HS-27A (cell line): ENCODE measurements around the gene ACVR2B.

Experiments
- DNase-seq: peaks from one replicate; pipeline ENCODE4 v3.0.0-alpha.2; 2012; ENCODE audit warnings: low read depth, missing footprints

The ACVR2B gene

DNA sequence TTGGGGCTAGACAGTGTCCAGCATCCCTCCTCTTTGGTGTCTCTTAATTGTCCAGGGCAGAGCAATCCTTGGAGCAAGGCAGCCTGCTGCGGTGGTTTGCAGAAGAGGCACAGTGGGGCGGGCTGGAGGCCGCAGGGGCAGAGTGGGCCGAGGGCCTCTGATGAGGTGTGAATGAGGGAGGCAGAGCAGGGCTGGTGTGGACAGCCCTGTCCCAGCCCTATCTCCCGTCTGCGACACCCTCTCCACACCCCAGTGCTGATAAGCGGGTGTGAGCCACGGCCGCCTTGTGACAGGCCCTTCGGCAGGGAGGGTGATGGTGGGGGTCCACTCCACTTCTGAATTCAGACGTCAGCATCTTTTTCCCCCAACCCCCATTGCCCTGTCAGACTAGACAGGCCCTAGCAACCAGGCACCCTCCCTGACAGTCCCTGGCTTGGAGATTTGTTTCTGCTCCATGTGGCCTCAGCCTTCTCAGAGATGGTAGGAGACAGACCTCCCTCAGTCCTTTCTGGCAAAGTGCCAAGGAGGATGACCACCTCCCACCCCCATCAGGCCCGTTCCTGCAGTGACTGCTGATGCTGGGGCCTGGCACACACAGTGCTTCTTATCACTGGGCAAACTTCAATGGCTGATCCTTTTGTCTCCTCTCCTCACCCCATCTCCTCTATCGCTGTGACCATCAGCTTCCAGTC lies 79.7 kb downstream of the ACVR2B start:
- DNase-seq: no peak

DNA sequence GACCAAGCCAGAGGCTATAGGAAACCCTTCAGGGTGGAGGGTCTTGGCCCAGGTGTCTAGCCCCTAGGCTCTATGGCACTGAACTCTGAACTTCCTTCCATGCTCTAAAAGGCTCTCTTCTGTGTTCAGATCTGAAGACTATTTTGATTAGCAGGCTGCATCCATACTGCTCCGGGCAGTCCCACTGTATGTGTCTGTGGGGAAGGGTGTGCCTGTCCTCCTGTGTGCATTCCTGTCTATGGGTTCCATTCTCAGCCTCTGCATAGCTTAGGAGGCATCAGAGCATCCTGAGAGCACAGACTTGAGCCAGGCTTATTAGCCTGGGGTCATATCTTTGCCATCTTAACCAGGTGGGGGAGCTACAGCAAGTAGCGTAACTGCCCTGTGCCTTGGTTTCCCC lies 80.5 kb downstream of the ACVR2B start:
- no peak for DNase-seq

DNA sequence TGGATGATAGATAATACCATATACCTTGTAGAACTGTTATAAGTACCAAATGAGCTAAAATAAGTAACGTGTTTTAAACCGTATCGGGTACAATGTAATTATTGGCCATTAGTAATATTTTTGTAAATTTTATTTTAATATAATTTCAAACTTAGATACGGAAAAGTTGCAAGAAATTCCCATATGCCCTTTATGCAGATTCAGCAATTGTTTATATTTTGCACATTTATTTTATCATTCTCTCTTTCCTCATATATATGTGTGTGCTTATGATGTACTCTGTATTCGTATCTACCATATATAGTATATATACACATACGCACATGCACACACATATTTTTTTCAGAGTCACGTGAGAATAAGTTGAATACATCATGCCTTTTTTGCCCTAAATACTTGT lies 80.9 kb downstream of the ACVR2B start:
- no peak for DNase-seq

DNA sequence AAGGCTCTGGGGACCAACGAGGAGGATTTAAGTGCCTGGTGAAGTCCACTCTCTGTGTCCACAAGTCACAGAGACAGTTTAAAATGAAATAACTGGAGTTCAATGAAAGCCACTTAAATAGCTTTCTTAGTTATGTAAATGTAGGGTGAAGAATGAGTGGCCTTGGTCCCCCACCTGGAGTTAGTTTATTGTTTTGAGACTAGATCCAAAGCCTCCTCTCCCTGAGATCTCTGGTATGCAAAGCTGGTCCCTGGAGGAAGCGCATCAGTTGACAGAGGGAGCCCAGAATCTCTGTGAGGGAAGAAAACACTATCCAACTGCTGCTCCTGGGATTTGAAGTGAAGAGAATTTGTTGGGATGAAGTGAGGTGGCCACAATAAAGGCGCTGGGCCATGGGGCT lies 83.0 kb downstream of the ACVR2B start:
- DNase-seq: no peak

DNA sequence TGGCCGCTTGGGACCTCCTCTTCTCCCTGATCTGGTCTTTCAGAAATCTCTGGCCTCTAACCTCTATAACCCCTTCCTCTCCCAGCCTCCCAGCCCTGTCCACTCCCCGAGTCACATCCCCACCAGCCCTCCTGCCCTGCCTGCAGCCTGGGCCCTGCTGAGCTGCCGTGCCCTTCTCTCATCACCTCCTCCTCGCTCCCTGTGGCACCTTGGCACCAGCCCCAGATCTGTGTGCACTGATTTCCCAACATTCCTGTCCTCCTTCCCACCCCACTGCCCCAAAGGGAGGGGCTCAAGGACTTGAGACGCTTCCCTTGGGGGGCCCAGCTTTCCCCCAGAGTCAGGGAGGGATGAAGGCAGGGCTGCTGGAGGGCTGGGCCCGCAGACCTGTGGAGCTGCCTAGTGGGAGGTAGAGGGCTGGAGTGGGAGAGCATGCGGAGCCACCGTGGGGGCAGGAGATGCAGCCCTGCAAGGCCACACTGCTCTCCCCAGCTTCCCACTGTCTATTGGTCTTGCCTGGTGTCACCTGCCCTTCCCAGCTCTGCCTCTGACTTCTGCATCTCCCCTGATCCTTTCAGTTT lies 85.2 kb downstream of the ACVR2B start:
- DNase-seq: no peak

DNA sequence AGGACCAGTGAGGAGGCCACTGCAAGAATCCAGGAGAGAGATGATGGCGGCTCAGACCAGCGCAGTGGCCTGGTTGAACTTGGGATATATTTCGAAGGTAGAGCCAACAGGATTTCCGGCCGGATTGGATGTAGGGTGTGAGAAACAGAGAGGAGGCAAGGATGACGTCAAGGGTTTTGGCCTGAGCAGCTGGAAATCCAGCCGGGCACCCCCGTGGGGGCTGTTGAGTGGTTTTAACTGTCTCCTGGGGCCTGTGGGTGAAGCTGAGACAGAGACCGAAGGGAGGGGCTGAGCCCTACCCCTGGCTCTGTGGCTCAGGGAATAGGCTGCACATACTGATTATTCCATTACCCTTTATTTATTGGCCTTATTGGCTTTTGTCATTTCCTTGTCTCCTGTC lies 88.1 kb downstream of the ACVR2B start:
- DNase-seq: no peak
